SK-N-SH treated with all-trans-retinoic acid at 6 μM for 48 hours (cell line): ENCODE results near the gene CCDC182.

Experiments used
- CSDC2 ChIP-seq: fragments of 250-450 bp; sonication (Bioruptor Pico); IDR thresholded peaks from 2 replicates; pipeline ENCODE4 v1.5.0; 2020; ENCODE audit warnings: mild to moderate bottlenecking, moderate library complexity
- POU6F1 ChIP-seq: fragments of 250-450 bp; sonication (Bioruptor Pico); IDR thresholded peaks from 2 replicates; pipeline ENCODE4 v1.8.0; 2021; ENCODE audit warnings: low read depth, mild to moderate bottlenecking, moderate library complexity, borderline replicate concordance
- TOX ChIP-seq: fragments of 250-450 bp; sonication (Bioruptor Pico); IDR thresholded peaks from 2 replicates; pipeline ENCODE4 v1.8.0; 2021; ENCODE audit warnings: mild to moderate bottlenecking, moderate library complexity, borderline replicate concordance
- ZFP3 ChIP-seq: fragments of 250-450 bp; sonication (Bioruptor Pico); IDR thresholded peaks from 2 replicates; pipeline ENCODE4 v1.5.0; 2020; ENCODE audit warnings: mild to moderate bottlenecking, moderate library complexity

GRCh38 chr17:57703273-57703672 is 41.8 kb downstream of the CCDC182 start:
- TF ChIP-seq TOX (CRISPR knock-in tag) (no peak), ZFP3 (CRISPR knock-in tag) (no peak), CSDC2 (CRISPR knock-in tag) (no peak), POU6F1 (CRISPR knock-in tag) (no peak)
